Activated CD4-positive, CD25-positive, alpha-beta regulatory T cell treated with anti-CD3 and anti-CD28 coated beads, Interleukin-2, amount 50 U/mL, for 72 hours (primary cell): ENCODE results near the gene CDYL2.

Source experiments
- DNase-seq: peaks from one replicate; pipeline ENCODE4 v3.0.0; 2021

CDYL2 gene

GRCh38 chr16:80703131-80704071 lies 101.0 kb downstream of the CDYL2 start:
- DNase-seq = no peak

- DNase-seq = no peak
Measured at GRCh38 chr16:80702696-80703095, 101.7 kb downstream of the CDYL2 start.

- DNase-seq = no peak
Measured at GRCh38 chr16:80700558-80700957, 103.8 kb downstream of the CDYL2 start.

DNA sequence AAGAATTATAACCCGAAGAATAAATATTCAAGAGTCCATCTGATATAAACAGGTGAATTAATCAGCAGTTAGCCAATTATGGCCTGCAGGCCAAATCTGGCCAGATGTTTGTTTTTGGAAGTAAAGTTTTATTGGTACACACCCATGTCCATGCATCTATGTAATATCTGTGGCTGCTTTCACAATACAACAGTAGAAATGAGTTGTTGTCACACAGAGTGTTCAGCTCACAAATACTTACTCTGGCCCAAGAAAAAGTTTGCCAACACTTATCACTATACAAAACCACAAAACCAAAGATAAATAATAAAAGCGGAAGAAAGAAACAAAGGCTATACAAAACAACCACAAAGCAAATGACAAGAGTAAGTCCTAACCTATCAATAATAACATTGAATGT lies 109.4 kb downstream of the CDYL2 start:
- DNase-seq = no peak

- DNase-seq = no peak
Measured at GRCh38 chr16:80693553-80693952, 110.8 kb downstream of the CDYL2 start.

DNA sequence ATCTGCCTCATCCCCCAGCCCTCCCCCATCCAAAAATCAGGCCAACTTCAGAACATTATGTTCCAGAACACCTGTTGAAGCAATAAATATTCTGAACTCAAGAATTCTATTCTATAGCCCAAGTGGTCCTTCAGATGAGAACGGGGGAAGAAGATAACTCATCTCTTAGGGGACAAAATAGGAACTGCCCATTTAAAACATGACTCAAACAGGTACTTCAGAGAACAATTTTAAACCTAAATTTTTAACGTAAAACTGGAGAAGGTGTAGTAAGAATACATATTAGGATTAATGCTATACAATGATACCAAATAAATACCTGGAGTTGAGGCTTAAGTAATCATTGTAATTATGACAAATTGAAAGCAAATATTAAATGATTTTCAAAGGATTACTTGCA lies 112.1 kb downstream of the CDYL2 start:
- no peak for DNase-seq

- no peak for DNase-seq
Measured at GRCh38 chr16:80691111-80691741, 113.2 kb downstream of the CDYL2 start.

GRCh38 chr16:80689487-80689886 lies 114.9 kb downstream of the CDYL2 start:
- no peak for DNase-seq

DNA sequence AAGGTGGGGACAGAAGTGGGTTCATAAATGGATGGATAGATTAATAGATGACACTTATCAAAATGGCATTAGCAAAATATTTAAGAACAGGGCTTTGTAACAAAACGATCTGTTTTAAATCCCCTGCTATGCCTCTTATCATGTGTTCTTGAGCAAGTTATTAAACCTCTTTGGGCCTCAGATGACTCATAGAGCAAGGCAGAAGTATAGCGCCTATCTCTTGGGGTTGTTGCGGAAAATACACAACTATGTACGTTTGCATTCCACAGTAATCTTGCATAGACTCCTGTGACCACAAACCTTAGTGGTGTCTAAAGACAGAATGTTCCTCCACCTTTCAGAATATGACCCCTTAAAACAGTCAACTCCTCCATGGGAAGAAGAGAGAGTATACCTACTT lies 116.8 kb downstream of the CDYL2 start:
- DNase-seq = no peak

DNA sequence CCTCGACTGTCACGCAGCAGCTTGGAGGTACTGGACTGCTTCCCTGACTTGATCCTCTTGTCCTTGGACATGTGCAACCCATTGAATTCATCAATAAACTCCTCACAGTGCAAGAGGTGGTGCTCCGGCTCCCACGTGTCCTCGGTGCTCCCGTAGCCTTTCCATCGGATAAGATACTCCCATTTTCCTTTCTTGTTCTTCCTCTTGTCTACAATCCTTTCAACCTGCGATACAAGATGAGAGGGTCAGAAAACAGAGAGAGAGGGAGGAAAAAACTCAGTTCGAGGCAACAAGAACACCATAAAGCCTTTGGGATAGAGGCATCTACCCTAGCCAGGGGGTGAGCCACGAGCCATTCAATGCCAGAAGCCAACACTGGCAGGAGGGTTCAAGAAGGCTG lies 119.5 kb downstream of the CDYL2 start:
- DNase-seq = no peak

- DNase-seq = no peak
Measured at GRCh38 chr16:80684136-80684765, 120.1 kb downstream of the CDYL2 start.

DNA sequence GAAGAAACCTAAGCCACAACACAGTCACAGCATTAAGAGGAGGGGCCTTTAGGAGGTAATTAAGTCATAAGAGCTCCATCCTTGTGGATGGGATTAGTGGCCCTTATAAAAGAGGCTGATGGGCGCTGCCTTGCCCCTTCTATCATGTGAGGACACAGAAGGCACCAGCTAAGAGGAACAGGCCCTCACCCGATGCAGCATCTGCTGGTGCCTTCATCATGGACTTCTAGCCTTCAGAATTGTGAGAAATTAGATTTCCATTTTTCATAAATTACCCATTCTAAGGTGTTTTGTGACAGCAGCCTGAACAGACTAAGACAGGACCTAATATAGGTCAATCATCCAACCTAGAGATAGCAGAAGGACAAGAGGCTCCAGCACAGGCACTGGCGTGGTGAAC lies 120.8 kb downstream of the CDYL2 start:
- DNase-seq = no peak

DNA sequence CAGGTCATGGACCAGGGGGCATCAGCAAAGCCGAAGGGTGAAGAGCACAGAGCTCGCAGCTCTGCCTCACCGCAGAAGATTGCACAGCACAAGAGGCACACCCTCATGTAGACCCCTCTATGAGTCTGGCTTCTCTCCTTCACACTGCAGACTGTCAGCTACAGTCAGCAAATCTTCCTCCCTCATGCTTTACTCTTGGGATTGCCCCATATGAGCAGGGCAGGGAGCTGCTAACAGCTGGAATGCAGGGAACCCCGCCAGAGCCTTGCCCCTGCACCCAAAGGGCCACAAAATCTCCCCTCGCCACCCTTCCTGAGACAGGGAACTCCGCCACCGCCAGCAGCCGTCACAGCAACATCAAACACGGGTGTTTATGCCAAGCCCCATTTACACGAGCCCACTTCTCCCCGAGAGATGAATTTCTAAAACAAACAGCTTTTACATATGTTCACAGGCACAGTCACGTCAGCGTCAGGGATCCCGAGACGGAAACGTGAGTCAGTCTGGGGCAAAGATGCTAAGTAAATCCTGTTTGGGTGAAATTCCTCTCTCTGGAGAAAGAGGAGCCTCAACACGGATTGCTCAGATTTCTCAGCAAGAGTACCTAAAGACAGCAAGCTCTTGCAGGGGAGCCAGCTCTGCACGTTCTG lies 121.9 kb downstream of the CDYL2 start:
- no peak for DNase-seq

DNA sequence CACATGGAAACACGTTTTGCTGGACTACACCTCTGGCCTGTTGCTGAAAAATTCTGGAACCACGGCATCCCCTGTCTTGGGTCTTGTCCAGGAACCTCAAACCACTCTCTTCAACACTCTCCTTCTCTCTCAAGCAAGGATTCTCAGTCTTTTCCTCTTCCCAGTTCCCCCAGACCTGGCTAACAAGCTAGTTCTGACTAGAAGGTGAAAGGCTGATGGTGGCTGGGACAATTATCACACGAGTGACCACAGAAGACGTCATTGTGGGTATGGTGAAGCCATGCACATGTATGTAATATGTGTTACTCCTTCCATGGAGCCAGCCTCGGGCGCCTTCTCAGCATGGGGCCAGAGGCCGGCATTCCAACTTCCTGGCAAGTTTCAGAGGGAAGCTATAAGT lies 123.0 kb downstream of the CDYL2 start:
- DNase-seq = no peak

DNA sequence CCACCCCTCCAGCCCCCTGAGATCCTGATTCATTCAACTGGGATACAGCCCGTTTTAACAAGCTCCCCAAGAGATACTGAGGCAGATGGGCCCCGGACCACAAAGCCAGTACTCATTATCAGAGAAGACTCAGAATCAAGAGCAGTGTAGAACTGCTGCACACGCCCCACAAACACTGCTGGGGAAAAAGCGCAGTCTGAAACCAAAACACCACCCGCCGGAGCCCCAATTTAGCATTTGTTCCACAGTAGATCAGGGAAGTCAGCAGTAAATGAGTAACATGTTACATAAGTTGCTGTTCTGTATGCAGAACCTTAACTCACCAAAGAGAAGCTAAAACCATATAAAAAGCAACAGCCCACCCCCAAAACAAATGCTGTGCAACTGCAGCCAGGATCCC lies 123.6 kb downstream of the CDYL2 start:
- no peak for DNase-seq

- DNase-seq = no peak
Measured at GRCh38 chr16:80680046-80680445, 124.4 kb downstream of the CDYL2 start.

- DNase-seq = no peak
Measured at GRCh38 chr16:80674884-80675283, 129.5 kb downstream of the CDYL2 start.

DNA sequence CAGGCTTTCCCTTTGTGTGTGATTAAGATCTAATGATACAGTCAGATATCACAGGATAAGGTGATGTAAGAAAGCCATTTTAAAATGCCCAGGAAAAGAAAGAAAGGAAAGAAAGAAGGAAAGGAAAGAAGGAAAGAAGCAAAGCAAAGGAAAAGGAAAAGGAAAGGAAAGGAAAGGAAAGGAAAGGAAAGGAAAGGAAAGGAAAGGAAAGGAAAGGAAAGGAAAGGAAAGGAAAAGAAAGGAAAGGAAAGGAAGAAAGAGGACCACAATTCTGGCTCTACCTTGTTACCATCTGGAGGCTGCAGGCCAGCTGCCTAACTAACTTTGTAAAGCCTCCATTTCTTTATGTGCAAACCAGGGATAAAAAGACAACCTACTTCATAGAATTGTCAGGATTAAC lies 132.0 kb downstream of the CDYL2 start:
- no peak for DNase-seq

GRCh38 chr16:80671281-80671849 lies 133.0 kb downstream of the CDYL2 start:
- DNase-seq = no peak

DNA sequence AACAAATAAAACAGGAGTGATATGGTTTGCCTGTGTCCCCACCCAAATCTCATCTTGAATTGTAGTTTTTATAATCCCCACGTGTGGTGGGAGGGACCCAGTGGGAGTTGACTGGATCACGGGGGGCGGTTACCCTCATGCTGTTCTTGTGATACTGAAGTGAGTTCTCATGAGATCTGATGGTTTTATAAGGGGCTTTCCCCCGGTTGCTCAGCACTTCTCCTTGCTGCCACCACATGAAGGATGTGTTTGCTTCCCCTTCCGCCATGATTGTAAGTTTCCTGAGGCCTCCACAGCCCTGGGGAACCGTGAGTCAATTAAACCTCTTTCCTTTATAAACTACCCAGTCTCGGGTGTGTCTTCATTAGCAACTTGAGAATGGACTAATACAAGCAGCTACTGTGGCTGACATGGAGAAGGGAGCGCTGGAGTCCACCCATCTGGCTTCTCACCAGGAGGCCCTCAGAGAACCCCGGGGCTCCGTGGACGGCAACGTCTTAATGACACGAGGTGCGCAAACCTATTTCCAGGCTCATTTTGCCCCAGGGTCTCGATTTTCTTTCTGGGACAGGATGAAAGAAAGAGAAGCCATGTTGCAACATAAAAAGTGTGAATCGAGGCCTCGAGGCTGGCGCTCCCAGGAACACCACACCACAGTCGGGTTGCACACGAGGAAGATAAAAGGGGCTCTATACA lies 134.1 kb downstream of the CDYL2 start:
- no peak for DNase-seq

- DNase-seq = no peak
Measured at GRCh38 chr16:80669673-80670072, 134.7 kb downstream of the CDYL2 start.

- DNase-seq = no peak
Measured at GRCh38 chr16:80667925-80668324, 136.5 kb downstream of the CDYL2 start.

DNA sequence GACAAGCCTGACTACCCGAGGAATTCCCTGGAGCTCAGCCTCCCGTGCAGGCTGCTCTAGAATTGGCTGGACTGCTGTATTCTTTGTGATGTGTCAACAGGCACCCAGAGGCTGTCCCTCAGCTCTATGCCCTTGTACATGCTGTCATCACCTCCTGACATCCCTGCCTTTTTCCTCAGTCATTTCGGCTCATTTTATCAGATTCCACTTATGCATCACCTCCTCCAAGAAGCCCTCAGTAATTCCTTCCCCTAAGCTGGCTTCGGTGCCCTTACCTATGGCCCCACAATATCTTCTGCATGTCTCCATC lies 137.2 kb downstream of the CDYL2 start:
- DNase-seq = no peak
